ENCODE measurements around the gene XRN2. TPM values are rescaled to one million over a fixed set of nuclear protein-coding genes. Genes with fewer than 3 reads are reported as not detected.

Gene XRN2
- total RNA-seq, 1 experiment from 2014 or later: 77.7 TPM

GRCh38 chr20:21325296-21325695 is 22.2 kb downstream of the XRN2 start:
- Histone ChIP-seq H3K27me3 (ENCODE audit: control insufficient read depth, insufficient read depth, low read length) (no peaks in the 10 kb centered on the region), H3K36me3 (ENCODE audit: control insufficient read depth, insufficient read depth, low read length) (no peaks in the 10 kb centered on the region; the same call in 1 of the 2 replicates), H3K27ac (ENCODE audit: low read length) (no peak overlapping the region), H3K9me3 (ENCODE audit: control insufficient read depth, insufficient read depth, low read depth, low read length) (peaks cover 3% of the 10 kb centered on the region; the same call in 1 of the 2 replicates), H3K4me3 (ENCODE audit: low read depth in 2 of 2, low read length in 2 of 2) (no peak overlapping the region), H3K4me1 (ENCODE audit: control insufficient read depth, insufficient read depth, low read length) (peaks cover 11% of the 10 kb centered on the region)
- TSS peak; percentile 4 for BruUV-seq (replicated peaks)
- intact Hi-C loops (cut with micrococcal nuclease; ENCODE audit: unreplicated experiment) (no loop called here), in situ Hi-C loops (cut with HindIII; ENCODE audit: low pct_unique_long_range_greater_than_20kb, low sequenced_read_pairs) (no loop called here)
- ChIA-PET CTCF (no interaction called here), POLR2A (no interaction called here)
- TF ChIP-seq SIN3A (IDR thresholded peaks at IDR 0.05; ENCODE audit: borderline replicate concordance, insufficient read depth, low read depth, low read length) (no peak), TCF7L2 (IDR thresholded peaks at IDR 0.05; ENCODE audit: low read depth, low read length) (no peak), POLR2AphosphoS5 (IDR thresholded peaks at IDR 0.05; ENCODE audit: low read depth, low read length) (no peak)
- TF ChIP-seq, protein P1, sequence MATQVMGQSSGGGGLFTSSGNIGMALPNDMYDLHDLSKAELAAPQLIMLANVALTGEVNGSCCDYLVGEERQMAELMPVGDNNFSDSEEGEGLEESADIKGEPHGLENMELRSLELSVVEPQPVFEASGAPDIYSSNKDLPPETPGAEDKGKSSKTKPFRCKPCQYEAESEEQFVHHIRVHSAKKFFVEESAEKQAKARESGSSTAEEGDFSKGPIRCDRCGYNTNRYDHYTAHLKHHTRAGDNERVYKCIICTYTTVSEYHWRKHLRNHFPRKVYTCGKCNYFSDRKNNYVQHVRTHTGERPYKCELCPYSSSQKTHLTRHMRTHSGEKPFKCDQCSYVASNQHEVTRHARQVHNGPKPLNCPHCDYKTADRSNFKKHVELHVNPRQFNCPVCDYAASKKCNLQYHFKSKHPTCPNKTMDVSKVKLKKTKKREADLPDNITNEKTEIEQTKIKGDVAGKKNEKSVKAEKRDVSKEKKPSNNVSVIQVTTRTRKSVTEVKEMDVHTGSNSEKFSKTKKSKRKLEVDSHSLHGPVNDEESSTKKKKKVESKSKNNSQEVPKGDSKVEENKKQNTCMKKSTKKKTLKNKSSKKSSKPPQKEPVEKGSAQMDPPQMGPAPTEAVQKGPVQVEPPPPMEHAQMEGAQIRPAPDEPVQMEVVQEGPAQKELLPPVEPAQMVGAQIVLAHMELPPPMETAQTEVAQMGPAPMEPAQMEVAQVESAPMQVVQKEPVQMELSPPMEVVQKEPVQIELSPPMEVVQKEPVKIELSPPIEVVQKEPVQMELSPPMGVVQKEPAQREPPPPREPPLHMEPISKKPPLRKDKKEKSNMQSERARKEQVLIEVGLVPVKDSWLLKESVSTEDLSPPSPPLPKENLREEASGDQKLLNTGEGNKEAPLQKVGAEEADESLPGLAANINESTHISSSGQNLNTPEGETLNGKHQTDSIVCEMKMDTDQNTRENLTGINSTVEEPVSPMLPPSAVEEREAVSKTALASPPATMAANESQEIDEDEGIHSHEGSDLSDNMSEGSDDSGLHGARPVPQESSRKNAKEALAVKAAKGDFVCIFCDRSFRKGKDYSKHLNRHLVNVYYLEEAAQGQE (IDR thresholded peaks at IDR 0.05; ENCODE audit: insufficient read depth in 1 of 2, low read depth in 2 of 2, low read length in 1 of 2): no peak
- TF ChIP-seq, protein P2, sequence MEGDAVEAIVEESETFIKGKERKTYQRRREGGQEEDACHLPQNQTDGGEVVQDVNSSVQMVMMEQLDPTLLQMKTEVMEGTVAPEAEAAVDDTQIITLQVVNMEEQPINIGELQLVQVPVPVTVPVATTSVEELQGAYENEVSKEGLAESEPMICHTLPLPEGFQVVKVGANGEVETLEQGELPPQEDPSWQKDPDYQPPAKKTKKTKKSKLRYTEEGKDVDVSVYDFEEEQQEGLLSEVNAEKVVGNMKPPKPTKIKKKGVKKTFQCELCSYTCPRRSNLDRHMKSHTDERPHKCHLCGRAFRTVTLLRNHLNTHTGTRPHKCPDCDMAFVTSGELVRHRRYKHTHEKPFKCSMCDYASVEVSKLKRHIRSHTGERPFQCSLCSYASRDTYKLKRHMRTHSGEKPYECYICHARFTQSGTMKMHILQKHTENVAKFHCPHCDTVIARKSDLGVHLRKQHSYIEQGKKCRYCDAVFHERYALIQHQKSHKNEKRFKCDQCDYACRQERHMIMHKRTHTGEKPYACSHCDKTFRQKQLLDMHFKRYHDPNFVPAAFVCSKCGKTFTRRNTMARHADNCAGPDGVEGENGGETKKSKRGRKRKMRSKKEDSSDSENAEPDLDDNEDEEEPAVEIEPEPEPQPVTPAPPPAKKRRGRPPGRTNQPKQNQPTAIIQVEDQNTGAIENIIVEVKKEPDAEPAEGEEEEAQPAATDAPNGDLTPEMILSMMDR (IDR thresholded peaks at IDR 0.05): no peak
- ATAC-seq (no peak), DNase-seq (ENCODE audit: low read depth, low spot score) (no peak)

DNA sequence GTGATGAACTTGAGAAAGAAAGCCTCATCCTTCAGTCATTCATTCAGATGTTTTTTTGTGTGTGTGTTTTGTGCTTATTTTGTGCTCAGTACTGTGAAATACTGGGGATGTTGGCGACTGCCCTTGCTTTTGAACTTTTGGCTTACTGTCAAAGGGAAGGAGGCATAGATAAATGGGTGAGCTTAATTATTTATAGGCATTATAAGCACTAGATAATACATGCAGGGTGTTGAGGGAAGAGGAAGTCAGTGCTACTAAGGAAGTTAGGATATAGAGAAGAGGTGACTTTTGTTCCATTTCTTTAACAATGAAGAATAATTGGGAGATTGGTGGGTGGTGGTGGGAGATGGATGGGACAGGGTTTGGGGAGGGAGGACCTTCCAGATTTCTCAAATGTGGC is 23.6 kb downstream of the XRN2 start:
- Histone ChIP-seq H3K9me3 (ENCODE audit: control insufficient read depth, insufficient read depth, low read depth, low read length) (peaks cover 3% of the 10 kb centered on the region; the same call in 1 of the 2 replicates), H3K4me3 (ENCODE audit: low read depth in 2 of 2, low read length in 2 of 2) (no peak overlapping the region), H3K36me3 (ENCODE audit: control insufficient read depth, insufficient read depth, low read length) (peaks cover 6% of the 10 kb centered on the region), H3K27ac (ENCODE audit: low read length) (no peak overlapping the region), H3K4me1 (ENCODE audit: control insufficient read depth, insufficient read depth, low read length) (peaks cover 11% of the 10 kb centered on the region), H3K27me3 (ENCODE audit: control insufficient read depth, insufficient read depth, low read length) (no peaks in the 10 kb centered on the region)
- in situ Hi-C loops (cut with HindIII; ENCODE audit: low pct_unique_long_range_greater_than_20kb, low sequenced_read_pairs): no loop called here
- TF ChIP-seq TCF7L2 (IDR thresholded peaks at IDR 0.05; ENCODE audit: low read depth, low read length) (no peak), POLR2AphosphoS5 (IDR thresholded peaks at IDR 0.05; ENCODE audit: low read depth, low read length) (no peak), SIN3A (IDR thresholded peaks at IDR 0.05; ENCODE audit: borderline replicate concordance, insufficient read depth, low read depth, low read length) (no peak)
- TF ChIP-seq, protein P2 (IDR thresholded peaks at IDR 0.05): no peak
- TF ChIP-seq, protein P1 (IDR thresholded peaks at IDR 0.05; ENCODE audit: insufficient read depth in 1 of 2, low read depth in 2 of 2, low read length in 1 of 2): no peak
- POLR2A ChIA-PET: no interaction called here
- intact Hi-C loops (cut with micrococcal nuclease; ENCODE audit: unreplicated experiment): no loop called here
- DNase-seq (ENCODE audit: low read depth, low spot score): no peak
- CTCF ChIA-PET: interaction anchor here (0.5 kb wide), 1 partner anchor 38 kb away, joined by 3 read pairs; no protein-coding TSS in a partner anchor
- no peak for ATAC-seq
- no TSS peak for BruUV-seq (replicated peaks)
